GM19240 (cell line): ENCODE measurements around the gene ALPK3.

Experiments used
- DNase-seq: peaks from one replicate; pipeline ENCODE4 v3.0.0; 2011; ENCODE audit warnings: low spot score; ENCODE audit not compliant: insufficient read length

The ALPK3 gene, protein sequence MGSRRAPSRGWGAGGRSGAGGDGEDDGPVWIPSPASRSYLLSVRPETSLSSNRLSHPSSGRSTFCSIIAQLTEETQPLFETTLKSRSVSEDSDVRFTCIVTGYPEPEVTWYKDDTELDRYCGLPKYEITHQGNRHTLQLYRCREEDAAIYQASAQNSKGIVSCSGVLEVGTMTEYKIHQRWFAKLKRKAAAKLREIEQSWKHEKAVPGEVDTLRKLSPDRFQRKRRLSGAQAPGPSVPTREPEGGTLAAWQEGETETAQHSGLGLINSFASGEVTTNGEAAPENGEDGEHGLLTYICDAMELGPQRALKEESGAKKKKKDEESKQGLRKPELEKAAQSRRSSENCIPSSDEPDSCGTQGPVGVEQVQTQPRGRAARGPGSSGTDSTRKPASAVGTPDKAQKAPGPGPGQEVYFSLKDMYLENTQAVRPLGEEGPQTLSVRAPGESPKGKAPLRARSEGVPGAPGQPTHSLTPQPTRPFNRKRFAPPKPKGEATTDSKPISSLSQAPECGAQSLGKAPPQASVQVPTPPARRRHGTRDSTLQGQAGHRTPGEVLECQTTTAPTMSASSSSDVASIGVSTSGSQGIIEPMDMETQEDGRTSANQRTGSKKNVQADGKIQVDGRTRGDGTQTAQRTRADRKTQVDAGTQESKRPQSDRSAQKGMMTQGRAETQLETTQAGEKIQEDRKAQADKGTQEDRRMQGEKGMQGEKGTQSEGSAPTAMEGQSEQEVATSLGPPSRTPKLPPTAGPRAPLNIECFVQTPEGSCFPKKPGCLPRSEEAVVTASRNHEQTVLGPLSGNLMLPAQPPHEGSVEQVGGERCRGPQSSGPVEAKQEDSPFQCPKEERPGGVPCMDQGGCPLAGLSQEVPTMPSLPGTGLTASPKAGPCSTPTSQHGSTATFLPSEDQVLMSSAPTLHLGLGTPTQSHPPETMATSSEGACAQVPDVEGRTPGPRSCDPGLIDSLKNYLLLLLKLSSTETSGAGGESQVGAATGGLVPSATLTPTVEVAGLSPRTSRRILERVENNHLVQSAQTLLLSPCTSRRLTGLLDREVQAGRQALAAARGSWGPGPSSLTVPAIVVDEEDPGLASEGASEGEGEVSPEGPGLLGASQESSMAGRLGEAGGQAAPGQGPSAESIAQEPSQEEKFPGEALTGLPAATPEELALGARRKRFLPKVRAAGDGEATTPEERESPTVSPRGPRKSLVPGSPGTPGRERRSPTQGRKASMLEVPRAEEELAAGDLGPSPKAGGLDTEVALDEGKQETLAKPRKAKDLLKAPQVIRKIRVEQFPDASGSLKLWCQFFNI (N-terminal part only)

DNA sequence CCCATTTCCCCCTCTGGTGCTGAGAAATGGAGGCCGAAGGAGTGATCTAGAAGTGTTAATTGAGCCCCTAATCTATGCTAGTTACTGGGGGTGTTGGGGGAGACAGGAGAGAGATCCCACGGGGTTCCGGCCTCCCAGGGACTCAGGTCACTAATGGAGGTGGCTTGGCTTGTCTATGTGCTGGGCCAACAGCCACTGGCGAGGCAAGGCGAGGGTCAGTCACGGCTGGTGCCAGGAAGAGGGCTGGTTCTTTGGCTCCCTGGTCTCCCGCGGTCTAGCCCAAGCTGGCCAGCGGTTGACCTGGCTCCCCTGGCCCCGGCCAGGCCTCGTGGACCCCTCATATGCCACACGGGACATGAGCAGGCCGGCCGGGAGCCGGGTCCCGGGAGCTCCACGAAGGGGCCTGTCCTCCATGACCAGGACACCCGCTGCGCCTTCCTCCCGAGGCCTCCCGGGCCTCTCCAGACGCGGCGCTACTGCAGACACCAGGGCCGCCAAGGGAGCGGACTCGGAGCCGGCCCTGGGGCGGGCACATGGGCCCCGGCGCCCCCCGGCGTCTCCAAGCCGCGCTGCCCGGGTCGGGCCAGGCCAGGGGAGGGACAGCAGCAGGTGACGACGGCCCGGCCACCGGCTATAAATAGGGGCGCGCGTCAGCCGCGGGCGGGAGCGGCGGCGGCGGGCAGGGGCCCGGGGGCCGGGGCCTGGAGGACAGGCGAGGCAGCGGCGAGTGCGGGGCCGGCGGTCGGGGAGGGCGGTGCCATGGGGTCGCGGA is at the start of gene ALPK3:
Gene ALPK3 (plus strand): TSS at position 663 of the 772 bp plus-strand sequence. CDS start 97 bp downstream, at position 760.
- DNase-seq: no peak

DNA sequence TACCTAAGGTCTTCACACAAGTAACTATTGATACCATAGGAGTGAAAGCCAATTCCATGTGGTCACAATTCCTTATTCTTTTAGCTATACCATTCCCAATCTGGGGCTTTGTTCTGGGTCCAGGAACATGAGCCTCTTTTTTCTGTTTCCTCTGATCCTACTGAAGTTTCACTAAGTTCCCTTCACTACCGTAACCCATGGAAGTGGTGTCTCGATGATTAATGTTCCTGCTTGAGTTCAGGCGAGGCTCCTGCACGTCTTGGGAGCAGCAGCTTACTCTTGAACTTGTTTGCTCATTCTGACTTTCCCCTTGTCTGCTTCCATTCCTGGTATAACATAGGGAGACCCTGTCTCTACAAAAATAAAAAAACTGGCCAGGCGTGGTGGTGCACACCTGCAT is 45.1 kb upstream of the ALPK3 start:
- no peak for DNase-seq

DNA sequence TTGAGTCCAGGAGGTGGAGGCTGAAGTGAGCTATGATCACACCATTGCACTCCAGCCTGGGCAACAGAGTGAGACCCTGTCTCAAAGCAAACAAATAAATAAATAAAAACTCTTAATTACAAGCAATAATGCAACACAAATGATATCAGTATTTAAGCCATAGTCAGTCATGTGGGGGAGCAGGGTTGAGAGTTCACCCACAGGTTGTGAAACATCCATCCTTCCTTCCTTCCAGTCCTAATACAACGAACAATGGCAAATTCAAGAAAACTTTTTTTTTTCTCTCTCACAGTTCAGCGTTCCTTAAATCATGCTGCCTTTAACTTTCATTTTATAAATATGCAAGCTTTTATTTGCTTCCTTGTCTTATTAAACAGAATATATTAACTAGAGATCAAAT is 44.7 kb upstream of the ALPK3 start:
- no peak for DNase-seq

DNA sequence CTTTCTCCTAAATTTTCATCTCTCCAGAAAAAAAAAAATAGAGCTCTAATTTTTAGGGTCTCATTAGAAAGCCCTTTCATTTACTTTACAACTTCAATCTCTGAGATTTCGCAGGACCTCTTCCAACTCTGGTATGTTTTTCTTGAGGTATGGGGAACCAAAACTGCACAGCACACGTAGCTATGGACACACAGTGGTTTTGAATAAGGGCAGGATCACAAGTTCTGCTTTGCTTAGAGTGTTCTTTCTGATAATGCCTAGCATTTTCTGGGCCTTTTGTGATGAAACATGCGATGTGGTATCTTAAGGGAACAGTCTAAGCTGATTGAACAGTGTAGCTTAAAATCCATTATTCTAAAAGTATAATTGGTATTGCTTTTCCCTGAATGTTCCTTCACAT is 43.4 kb upstream of the ALPK3 start:
- no peak for DNase-seq

DNA sequence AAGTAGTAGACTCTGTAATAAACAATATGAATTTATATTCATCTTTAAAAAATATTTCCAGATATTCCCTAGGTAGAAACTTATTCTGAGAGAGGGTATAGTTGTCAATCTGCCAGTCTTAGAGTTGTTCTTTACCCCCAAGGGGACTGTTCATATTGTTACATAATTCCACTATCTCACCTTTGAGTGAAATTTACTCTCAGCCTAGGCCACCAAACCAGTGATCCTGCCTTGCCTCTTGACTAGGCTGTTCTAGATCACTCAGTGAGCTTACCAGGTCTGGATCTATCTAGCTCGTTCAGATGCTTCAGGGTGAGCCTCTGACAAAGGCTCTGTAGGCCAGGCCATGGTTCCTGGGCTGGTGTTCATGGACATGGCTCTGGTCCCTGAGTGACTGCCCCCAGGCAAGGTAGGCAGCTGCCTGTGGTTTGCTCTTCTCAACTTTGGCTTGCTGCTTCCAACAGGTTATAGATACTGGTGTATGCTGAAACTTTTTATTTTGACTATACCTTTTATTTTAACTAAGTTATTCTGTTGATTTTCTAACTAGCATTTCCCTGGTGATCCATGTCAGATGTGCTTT is 41.2 kb upstream of the ALPK3 start:
- DNase-seq: no peak

DNA sequence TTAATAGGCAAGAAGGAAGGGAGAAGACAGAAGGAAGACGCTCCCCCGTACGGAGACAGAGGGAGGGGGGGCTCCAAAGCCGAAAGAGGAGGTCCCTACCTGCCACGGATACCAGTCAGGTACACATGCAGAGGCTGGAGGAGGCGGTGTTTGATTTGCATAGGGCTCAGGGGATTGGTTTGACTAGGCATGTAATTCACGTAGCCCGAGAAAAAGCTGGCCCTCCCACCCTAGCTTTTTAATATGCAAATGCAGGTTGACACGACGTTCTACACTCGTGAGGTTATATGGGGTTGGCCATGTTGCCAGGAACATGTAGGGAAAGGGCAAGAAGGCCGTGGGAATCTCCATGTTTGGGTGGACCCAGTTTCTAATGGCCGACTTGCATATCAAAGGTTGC is 39.0 kb upstream of the ALPK3 start:
- DNase-seq: no peak

DNA sequence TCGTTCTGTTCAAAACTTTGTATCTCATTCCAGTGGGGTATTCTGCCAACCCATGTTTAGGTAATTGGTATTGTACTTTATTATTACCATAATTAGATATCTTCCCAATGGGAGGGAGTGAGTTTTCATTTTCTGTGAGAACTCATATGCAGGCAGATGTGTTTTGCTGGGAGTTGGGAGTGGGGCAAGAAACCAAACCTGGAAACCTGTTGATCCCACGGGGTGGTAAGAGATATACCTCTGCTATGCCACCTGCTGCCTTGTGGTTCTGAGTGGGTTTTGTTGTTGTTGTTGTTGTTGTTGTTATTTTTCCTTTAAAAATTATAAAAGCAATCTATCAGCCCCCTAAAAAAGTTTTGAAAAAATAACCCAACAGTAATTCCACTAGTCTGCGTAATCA is 36.7 kb upstream of the ALPK3 start:
- DNase-seq: no peak

DNA sequence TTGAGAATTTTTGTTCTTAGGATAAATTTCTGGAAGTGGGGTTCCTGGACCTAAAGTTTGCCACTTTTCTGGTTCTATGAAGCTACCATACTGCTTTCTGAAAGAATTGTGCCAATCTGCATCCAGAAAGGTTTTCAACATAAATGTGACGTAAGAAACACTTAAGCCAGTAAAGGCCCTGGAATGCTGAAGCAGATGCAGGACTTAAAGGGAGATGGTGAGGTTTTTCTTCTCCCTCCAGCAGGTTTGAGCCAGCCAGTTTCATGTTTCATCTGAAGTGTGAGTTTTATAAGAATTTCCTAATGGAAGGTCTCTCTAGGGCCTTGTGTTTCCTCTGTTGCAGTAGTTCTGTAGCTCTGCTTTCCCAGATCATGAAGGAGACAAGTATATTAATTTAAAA is 35.7 kb upstream of the ALPK3 start:
- no peak for DNase-seq

DNA sequence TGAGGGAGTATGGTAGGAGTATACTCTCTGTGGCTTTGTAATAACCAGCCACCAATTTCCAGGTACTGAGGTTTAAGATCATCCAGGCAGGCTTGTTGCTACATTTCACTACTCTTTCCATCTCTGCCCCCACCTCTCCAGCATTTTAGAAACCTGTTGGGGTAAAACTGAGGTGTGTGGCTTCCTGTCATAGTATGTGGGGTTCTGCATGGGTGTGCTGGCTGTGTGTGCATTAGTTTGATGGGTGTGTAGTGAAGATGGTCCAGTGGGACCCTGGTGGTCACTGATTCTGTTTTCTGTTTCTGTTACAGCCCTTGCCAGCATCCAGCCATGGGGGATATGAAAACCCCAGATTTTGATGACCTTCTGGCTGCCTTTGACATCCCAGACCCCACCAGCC is 34.8 kb upstream of the ALPK3 start:
- no peak for DNase-seq

DNA sequence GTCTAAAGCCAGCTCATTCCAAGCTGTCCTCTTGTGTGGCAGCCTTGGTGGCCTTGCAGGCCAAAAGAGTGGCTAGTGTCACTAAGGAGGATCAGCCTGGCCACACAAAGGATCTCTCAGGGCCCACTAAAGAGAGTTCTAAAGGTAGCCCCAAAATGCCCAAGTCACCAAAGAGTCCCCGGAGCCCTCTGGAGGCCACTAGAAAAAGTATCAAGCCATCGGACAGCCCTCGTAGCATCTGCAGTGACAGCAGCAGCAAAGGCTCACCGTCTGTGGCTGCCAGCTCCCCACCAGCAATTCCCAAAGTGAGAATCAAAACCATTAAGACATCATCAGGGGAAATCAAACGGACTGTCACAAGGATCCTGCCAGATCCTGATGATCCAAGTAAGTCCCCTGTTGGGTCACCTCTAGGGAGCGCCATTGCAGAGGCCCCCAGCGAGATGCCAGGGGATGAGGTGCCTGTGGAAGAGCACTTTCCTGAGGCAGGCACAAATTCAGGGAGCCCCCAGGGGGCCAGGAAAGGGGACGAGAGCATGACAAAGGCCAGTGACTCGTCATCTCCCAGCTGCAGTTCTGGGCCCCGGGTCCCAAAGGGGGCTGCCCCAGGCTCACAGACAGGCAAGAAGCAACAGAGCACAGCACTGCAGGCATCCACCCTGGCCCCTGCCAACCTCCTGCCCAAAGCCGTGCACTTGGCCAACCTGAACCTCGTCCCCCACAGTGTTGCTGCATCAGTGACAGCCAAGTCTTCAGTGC is 33.5 kb upstream of the ALPK3 start:
- DNase-seq: no peak

DNA sequence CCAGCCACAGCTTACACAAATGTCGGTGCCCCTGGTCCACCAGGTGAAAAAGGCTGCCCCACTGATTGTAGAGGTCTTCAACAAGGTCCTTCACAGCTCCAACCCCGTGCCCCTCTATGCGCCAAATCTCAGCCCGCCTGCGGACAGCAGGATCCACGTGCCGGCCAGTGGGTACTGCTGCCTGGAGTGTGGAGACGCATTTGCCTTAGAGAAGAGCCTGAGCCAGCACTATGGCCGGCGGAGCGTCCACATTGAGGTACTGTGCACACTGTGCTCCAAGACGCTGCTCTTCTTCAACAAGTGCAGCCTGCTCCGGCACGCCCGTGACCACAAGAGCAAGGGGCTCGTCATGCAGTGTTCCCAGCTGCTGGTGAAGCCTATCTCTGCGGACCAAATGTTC is 32.9 kb upstream of the ALPK3 start:
- DNase-seq: no peak

DNA sequence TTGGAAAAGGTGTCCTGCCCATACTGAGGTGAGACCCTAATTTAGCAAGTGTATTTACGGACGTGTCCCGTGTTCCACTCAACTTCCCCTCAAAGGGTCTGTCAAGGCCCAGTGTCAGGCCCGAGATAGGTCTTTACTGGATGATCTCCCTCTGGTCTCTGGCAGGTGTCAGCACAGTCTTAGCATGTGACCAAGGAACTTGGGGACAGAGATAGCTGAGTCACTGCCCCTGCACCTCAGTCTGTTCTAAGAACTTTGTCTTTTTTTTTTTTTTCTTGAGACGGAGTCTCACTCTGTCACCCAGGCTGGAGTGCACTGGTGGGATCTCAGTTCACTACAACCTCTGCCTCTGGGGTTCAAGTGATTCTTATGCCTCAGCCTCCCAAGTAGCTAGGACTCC is 32.1 kb upstream of the ALPK3 start:
- no peak for DNase-seq

DNA sequence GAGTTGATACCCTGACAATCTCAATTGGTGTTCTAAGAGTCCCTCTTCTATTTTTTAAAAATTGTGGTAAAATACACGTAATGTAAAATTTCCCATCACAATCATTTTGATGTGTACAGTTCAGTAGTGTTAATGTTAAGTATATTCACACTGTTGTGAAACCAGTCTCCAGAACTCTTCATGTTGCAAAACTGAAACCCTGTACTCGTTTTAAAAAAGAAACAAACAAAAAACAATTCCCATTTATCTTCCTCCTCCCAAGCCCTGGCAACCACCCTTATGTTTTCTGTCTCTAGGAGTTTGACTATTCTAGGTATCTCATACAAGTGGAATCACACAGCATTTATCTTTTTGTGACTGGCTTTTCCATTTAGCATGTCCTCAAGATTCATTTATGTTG is 28.7 kb upstream of the ALPK3 start:
- DNase-seq: no peak

DNA sequence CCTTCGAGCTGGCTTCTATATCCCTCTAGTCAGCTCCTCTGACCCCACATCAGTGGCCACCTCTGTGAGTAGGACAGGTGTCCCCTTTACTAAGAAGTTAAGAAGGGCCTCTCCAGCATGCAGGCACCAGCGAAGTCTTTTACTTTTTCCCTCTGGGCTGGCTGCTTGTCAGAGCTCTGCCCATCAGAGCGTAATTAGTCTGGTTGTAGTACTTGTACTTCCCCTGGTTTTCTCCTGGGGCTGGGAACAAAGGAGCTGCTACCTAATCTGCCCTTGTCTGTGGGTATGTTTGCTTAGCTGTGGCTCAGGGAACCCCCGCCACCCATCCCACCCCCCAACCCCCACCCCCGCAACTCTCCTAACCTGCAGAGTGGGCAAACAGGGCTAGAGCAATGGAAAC is 27.4 kb upstream of the ALPK3 start:
- DNase-seq: no peak

DNA sequence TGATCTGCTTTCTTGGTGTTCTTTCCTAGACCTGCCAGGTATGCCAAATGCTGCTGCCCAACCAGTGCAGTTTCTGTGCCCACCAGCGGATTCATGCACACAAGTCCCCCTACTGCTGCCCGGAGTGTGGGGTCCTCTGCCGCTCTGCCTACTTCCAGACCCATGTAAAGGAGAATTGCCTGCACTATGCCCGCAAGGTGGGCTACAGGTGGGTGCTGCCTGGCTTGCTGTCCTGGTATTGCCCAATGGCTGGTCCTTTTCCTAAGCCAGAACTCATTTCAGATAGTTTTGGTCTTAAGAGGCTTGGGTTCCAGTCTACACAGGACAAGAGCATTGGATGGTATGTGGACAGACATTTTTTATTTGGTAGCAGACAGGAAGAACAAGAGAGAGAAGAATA is 26.5 kb upstream of the ALPK3 start:
- DNase-seq: no peak

DNA sequence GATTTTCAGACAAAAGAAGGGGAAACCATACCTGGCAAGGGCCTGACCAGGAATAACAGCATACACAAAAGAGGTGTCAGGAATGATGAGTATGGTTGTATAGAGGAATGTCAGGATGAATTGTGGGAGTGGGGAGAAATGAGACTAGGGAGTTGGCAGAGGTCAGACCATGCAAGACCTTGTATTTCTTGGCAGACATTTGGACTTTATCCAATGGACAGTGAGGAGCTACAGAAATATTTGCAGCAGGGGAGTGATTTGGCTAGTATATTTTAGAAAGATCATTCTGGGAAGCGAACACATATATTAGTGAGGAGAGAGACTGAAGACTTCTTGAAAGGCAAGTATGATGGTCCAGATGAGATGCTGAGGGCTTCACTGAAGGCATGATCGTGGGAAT is 25.4 kb upstream of the ALPK3 start:
- DNase-seq: no peak

DNA sequence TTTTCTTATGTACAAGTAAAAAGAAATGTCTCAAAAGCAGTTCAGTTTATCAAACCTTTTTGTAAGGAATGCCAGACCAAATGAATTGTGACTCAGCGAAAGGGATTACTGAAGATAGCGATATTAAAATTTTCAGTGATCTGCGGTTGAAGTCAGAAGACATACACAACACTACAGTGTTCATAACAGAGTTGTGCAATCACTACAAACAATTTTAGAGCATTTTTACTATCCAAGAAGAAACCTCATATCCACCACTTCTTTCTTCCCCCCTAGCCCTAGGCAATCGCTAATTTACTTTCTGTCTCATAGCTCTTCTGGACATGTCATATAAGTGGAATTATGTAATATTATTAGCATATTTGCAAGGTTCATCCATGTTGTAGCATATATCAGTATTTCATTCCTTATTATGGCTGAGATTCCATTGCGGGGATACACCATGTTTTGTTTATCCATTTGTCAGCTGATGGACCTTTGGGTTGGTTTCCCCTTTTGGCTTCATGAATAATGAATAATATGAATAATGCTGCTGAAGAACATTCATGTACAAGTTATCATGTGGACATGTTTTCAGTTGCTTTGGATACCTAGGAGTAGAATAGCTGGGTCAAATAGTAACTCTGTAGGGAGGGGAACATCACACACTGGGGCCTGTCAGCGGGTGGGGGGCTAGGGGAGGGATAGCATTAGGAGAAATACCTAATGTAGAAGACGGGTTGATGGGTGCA is 23.6 kb upstream of the ALPK3 start:
- no peak for DNase-seq

DNA sequence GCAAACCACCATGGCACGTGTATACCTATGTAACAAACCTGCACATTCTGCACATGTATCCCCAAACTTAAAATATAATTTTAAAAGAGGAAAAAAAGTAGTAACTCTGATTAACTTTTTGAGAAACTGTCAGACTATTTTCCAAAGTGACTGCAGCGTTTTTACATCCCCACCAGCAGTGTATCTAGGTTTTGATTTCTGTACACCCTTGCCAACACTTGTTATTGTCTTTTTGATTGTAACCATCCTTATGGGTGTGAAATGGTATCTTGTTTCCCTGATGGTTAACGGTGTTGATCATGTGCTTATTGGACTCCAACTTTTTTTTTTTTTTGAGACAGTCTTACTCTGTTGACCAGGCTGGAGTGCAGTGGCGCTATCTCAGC is 23.0 kb upstream of the ALPK3 start:
- no peak for DNase-seq

DNA sequence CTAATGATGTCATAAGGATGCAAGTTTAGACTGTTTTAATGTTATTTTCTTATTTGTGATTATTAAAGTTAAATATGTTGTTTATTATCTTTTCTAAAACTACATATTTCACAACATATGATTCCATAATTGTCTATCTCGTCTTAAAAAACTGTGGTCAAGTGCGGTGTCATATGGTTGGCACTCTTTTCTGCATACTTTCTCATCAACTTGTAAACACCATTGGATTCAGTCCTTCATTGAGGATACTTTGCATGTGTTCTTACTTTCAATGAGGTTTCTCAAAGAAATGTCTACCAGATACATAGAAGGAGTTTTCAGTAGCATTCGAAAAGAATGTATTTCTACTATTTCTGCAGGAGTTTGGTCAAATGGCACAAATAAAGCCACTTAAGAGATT is 22.0 kb upstream of the ALPK3 start:
- DNase-seq: no peak
